IPS-18c (cell line): ENCODE data around the gene SELENOM.
"Not testable (repeated sequence)": the region's sequence is repeated elsewhere in the genome, so short reads cannot be mapped to it uniquely, and the experiment has no call there.

ENCODE experiments used
- H3K4me3 ChIP-seq: 2 replicates; pipeline ENCODE4 v1.7.0; 2013; ENCODE audit warnings: low read depth, mild to moderate bottlenecking, low read length, moderate library complexity; ENCODE audit not compliant: insufficient read depth
- H3K9me3 ChIP-seq: one replicate; pipeline ENCODE4 v1.6.1; 2013; ENCODE audit warnings: mild to moderate bottlenecking, low read length, moderate library complexity; ENCODE audit not compliant: control insufficient read depth, insufficient read depth

The SELENOM gene

GRCh38 chr22:31087744-31088215 lies 19.6 kb downstream of the SELENOM start:
- peaks cover 2% of the 10 kb centered on the region for H3K9me3 ChIP-seq
- H3K4me3 ChIP-seq = no peak overlapping the region

GRCh38 chr22:31086703-31087330 lies 20.6 kb downstream of the SELENOM start:
- H3K9me3 ChIP-seq = peaks cover 2% of the 10 kb centered on the region
- H3K4me3 ChIP-seq = no peak overlapping the region

DNA sequence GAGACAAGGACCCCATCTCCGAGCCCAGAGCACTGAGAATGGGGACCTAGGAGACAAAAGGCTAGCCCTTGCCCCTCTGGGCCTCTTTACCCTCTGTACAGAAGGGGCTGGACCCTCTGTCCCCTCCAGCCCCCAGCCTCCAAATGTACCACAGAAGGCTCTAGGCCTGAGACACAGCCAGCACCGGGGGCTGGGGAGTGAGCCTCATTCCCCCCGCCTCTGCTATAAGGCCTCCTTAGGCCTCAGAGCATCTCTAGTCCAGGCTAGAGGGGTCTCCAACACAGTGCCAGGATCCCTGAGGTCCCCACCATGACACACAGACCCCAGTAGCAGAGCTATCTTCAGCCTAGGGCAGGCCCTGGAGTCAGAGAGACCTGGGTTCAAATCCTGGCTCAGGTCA lies 21.4 kb downstream of the SELENOM start:
- Histone ChIP-seq H3K4me3 (no peak overlapping the region; the same call in 1 of the 2 replicates), H3K9me3 (peaks cover 2% of the 10 kb centered on the region)

DNA sequence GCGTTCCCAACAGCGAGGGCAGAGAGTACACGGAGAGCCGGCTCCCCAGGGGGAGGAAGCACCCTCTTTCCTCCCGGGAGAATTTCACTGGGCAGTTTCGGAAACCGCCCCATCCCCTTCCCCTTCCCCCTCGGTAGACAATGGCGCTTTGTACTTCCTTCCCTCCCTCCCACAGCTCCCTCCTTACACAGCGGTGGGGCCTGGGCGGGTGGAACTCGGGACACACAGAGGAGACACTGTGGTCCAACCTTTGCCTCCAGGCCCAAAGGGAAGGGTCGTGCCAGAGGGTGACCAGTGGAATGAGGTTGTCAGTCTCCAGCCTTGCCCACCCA lies 21.9 kb downstream of the SELENOM start:
- Histone ChIP-seq H3K9me3 (peaks cover 2% of the 10 kb centered on the region), H3K4me3 (peak overlapping the region; percentile 61; the same call in 1 of the 2 replicates)

- peak overlapping the region; percentile 61 for H3K4me3 ChIP-seq
- H3K9me3 ChIP-seq = peaks cover 2% of the 10 kb centered on the region
Measured at GRCh38 chr22:31084811-31085492, 22.4 kb downstream of the SELENOM start.

DNA sequence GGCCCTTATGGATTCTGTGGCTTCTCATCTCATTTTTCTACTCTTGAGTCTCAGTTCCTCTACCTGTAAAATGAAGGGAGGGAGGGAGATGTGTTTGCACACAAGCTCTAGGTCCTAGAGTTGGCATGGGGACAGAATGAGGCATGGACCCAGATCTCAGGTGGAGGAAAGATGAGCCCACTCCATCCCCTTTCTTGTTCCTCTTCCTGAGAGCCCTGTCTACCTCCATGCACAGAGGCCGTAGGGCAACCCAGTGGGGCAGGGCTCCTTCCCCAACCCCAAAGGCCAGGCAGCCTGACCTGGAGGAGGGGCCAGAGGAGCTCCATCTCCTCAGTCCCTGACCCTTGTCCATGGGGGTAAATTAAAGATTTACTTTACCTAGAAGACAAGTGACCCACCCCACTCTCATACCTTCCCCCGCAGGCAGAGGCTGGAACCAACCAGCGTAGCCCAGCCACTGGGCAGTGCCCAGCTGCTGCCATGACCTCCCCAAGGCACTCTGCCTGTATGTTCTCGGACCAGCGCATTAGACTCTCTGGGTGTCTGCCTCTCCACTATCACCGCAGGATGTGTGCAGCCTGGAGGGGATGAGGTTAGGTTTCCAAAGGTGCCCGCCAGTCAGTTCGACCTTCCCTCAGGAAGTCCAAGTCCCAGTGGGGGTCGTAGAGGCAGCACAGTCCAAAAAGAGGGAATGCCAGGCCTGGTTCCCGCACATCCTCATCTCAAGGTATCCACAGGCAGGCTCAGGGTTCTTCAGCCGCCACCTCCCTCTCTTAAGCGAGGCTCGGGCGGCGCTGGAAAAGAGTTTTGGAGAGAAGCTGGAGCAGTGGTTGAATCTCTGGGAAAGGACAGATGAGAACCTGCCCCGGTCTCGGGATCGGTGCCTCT lies 23.2 kb downstream of the SELENOM start:
- Histone ChIP-seq H3K4me3 (peak overlapping the region; percentile 61), H3K9me3 (peaks cover 2% of the 10 kb centered on the region)

DNA sequence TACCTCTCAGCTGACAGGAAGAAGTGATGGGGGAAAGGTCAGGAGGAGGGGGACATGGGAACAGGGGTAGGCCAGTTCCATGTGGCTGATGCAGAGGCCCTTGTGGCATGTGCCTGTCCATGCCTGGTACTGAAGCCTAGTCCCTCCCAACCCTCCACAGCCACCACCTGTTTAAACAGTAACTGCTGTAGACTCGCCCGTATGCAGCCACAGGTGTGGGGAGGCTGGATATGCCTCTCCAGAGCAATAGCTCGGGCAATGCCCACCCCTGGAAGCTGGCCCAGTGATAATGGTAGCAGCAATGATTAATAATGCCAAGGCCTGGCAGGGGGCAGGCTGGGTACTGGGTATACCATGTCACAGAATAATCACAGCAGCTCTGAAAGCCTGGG lies 24.0 kb downstream of the SELENOM start:
- H3K4me3 ChIP-seq = 0 out of 2 replicates have a peak overlapping the region, but pooled peaks have one; percentile 61
- H3K9me3 ChIP-seq = peaks cover 2% of the 10 kb centered on the region

DNA sequence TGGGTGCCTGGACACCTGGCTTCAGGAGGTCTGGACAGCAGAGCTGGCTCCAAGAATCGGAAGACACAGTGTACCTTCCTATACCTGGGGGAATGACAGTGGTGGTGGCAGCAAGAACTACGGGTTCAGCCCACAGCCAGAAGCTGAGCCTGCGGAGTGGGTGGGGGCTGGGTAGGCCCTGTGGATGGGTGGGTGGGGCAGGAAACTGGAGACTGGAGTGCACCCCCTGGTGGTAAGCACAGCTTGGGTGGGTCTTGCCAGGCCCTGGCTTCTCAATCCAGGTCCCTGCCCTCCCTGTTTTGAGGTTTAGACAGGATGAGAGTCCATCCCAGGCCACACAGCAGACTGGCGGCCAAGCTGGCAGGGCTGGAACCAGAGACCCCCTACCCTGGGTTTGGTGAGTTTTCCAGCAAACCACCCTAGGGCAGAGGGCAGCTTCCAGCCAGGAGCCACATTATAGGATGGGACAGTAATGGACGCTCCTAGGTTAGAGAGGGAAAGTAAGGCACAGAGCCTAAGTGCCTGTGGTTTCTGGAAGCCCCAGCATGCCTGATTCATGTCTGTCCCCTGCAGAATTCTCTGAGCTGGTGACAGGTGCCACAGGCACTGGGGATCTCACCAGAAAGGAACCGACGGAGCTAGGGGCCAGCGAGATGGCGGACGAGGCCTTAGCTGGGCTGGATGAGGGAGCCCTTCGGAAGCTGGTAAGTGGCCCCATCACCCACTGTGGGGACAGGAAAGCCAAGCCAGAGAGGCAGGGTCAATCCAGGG lies 24.6 kb downstream of the SELENOM start:
- Histone ChIP-seq H3K9me3 (peaks cover 2% of the 10 kb centered on the region), H3K4me3 (no peak overlapping the region)

- Histone ChIP-seq H3K9me3 (peaks cover 2% of the 10 kb centered on the region), H3K4me3 (0 out of 2 replicates have a peak overlapping the region, but pooled peaks have one; percentile 89)
Measured at GRCh38 chr22:31081963-31082605, 25.3 kb downstream of the SELENOM start.

- H3K4me3 ChIP-seq = peak within 1 kb of the TSS; percentile 89
- H3K9me3 ChIP-seq = peaks cover 2% of the 10 kb centered on the region
Measured at GRCh38 chr22:31080848-31081649, 26.3 kb downstream of the SELENOM start, which contains the start of gene SMTN. Gene SMTN, plus strand, starts transcription at chr22:31081318. Its CDS starts 1,941 bp downstream, at chr22:31083259.

DNA sequence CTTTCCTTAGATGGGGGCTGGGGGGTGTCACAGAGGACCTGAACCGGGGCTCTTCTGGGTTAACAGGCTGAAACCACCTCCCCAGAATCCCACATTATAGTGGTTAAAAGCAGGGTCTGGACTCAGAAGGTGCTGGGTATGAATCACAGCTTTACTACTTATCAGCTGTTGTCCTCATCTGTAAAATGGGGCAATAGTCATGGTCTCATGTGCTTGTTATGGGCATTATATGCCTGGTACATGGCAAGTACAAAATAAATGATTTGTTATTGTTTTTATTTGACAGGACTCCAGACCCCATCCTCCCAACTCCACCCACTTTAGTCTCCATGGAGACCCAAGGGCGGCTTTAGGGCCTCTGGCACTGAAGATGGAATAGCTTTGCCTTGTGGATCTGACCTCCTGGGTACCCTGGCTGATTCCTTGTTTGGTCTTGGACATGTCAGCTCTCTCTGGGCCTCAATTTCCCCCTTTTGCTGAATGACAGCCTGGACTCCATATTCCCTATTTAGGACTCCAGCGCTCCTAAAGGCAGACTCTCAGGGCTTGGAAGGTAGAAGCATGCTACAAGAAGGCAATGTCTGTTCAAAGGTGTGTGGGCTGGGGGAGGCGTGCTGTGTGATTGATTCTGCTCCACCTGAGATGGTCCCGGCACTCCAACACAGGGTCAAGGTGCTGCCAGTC lies 27.1 kb downstream of the SELENOM start:
- H3K4me3 ChIP-seq = peak overlapping the region; percentile 89
- H3K9me3 ChIP-seq = peaks cover 2% of the 10 kb centered on the region

- H3K9me3 ChIP-seq = no peaks in the 10 kb centered on the region
- no peak overlapping the region for H3K4me3 ChIP-seq
Measured at GRCh38 chr22:31079095-31079642, 28.2 kb downstream of the SELENOM start.

DNA sequence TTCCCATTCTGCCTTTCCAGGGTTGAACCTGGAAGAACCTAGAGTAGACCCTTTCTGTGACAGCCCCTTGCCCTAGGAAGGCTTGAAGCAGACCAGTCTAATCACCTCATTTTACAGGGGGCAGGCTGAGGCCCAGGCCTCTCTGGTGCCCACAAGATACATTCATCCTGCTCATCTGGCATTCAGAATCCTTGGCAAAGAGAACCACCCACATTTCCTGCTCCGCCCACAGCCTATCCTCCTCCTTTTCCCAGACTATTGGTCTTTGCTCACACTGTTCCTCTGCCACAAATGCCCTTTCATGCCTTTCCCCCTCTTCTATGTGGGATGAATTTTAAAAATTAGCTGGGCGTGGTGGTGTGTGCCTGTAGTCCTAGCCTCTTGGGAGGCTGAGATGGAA lies 29.0 kb downstream of the SELENOM start:
- H3K4me3 ChIP-seq, H3K9me3 ChIP-seq: not testable (repeated sequence)

- H3K4me3 ChIP-seq = no peak overlapping the region
- H3K9me3 ChIP-seq = no peaks in the 10 kb centered on the region
Measured at GRCh38 chr22:31077681-31078080, 29.7 kb downstream of the SELENOM start.

GRCh38 chr22:31075961-31076360 lies 31.4 kb downstream of the SELENOM start:
- Histone ChIP-seq H3K4me3 (no peak overlapping the region), H3K9me3 (no peaks in the 10 kb centered on the region)
